GM19395 (cell line): ENCODE results near the gene CD7.

ENCODE experiments used
- ATAC-seq: cut with Tn5 transposase; IDR thresholded peaks from one replicate; pipeline ENCODE4 v1.9.1; 2021; ENCODE audit warnings: mild to moderate bottlenecking, moderate library complexity; ENCODE audit not compliant: unreplicated experiment

The CD7 gene

GRCh38 chr17:82329683-82330321, 12.4 kb upstream of the CD7 start:
- ATAC-seq: no peak

- ATAC-seq: no peak
These were observed 11.6 kb upstream of the CD7 start for GRCh38 chr17:82328994-82329507.

GRCh38 chr17:82328141-82328993, 11.0 kb upstream of the CD7 start:
- ATAC-seq: no peak

GRCh38 chr17:82327757-82328140, 10.3 kb upstream of the CD7 start:
- ATAC-seq: no peak

GRCh38 chr17:82327289-82327688, 9.9 kb upstream of the CD7 start:
- ATAC-seq: no peak

GRCh38 chr17:82325286-82326180, 8.1 kb upstream of the CD7 start:
- ATAC-seq: no peak

GRCh38 chr17:82324566-82325285, 7.3 kb upstream of the CD7 start:
- ATAC-seq: no peak

- no peak for ATAC-seq
These were observed 6.3 kb upstream of the CD7 start for GRCh38 chr17:82323514-82324234.

GRCh38 chr17:82322526-82323453, 5.4 kb upstream of the CD7 start:
- no peak for ATAC-seq

- ATAC-seq: no peak
These were observed 4.6 kb upstream of the CD7 start for GRCh38 chr17:82321947-82322466.

GRCh38 chr17:82320956-82321927, 3.8 kb upstream of the CD7 start:
- ATAC-seq: no peak

GRCh38 chr17:82320140-82320840, 2.9 kb upstream of the CD7 start:
- ATAC-seq: no peak

- ATAC-seq: no peak
These were observed 2.2 kb upstream of the CD7 start for GRCh38 chr17:82319619-82320062.

GRCh38 chr17:82318772-82319606, 1.6 kb upstream of the CD7 start:
- ATAC-seq: no peak

GRCh38 chr17:82318169-82318498, 726 bp upstream of the CD7 start:
- ATAC-seq: no peak
